WERI-Rb-1 (cell line): ENCODE results near the gene TRANK1.
"Not testable (repeated sequence)": the region's sequence is repeated elsewhere in the genome, so short reads cannot be mapped to it uniquely, and the experiment has no call there.

ENCODE experiments used
- DNase-seq: peaks from one replicate; pipeline ENCODE4 v3.0.0-alpha.2; 2020
- H3K27ac ChIP-seq: fragments of 250-450 bp; sonication (Bioruptor Pico); 2 replicates; pipeline ENCODE4 v1.5.1; 2020; ENCODE audit warnings: mild to moderate bottlenecking, moderate library complexity
- H3K27me3 ChIP-seq: fragments of 250-450 bp; sonication (Bioruptor Pico); 2 replicates; pipeline ENCODE4 v1.5.1; 2021; ENCODE audit warnings: mild to moderate bottlenecking, low read depth, moderate library complexity; ENCODE audit not compliant: insufficient read depth, severe bottlenecking
- H3K36me3 ChIP-seq: fragments of 250-450 bp; sonication (Bioruptor Pico); 2 replicates; pipeline ENCODE4 v1.5.1; 2020; ENCODE audit warnings: mild to moderate bottlenecking, moderate library complexity
- H3K4me3 ChIP-seq: 2 replicates; pipeline ENCODE4 v1.5.1; 2011; ENCODE audit warnings: low read depth, mild to moderate bottlenecking, control low read depth, low read length
- H3K9me3 ChIP-seq: fragments of 250-450 bp; sonication (Bioruptor Pico); 2 replicates; pipeline ENCODE4 v1.5.1; 2021; ENCODE audit warnings: mild to moderate bottlenecking, moderate library complexity; ENCODE audit not compliant: severe bottlenecking
- CTCF ChIP-seq: IDR thresholded peaks from 2 replicates; pipeline ENCODE4 v1.5.1; 2011; ENCODE audit warnings: low read depth, mild to moderate bottlenecking, control low read depth, inconsistent platforms, low read length

The TRANK1 gene

GRCh38 chr3:36908647-36909180 lies 36.1 kb downstream of the TRANK1 start:
- Histone ChIP-seq H3K9me3 (no peaks in the 10 kb centered on the region), H3K36me3 (no peaks in the 10 kb centered on the region), H3K27ac (no peak overlapping the region), H3K4me3 (no peak overlapping the region), H3K27me3 (no peaks in the 10 kb centered on the region)
- TF ChIP-seq CTCF, result no peak
- no peak for DNase-seq

- DNase-seq, result no peak
- no peak overlapping the region for H3K4me3 ChIP-seq
- no peaks in the 10 kb centered on the region for H3K9me3 ChIP-seq
- TF ChIP-seq CTCF, result no peak
- H3K36me3 ChIP-seq, result no peaks in the 10 kb centered on the region
- H3K27me3 ChIP-seq, result no peaks in the 10 kb centered on the region
- H3K27ac ChIP-seq, result no peak overlapping the region
These were observed 36.8 kb downstream of the TRANK1 start for GRCh38 chr3:36907911-36908646.

GRCh38 chr3:36906504-36907149 lies 38.2 kb downstream of the TRANK1 start:
- no peak for DNase-seq

GRCh38 chr3:36905545-36905944 lies 39.3 kb downstream of the TRANK1 start:
- Histone ChIP-seq H3K27ac (no peak overlapping the region), H3K36me3 (no peaks in the 10 kb centered on the region), H3K27me3 (no peaks in the 10 kb centered on the region), H3K4me3 (no peak overlapping the region), H3K9me3 (no peaks in the 10 kb centered on the region)
- no peak for DNase-seq
- TF ChIP-seq CTCF, result no peak

More at GRCh38 chr3:36906504-36907149, 38.2 kb downstream of the TRANK1 start:
- Histone ChIP-seq H3K4me3 (no peak overlapping the region), H3K27me3 (no peaks in the 10 kb centered on the region), H3K36me3 (no peaks in the 10 kb centered on the region), H3K27ac (no peak overlapping the region), H3K9me3 (no peaks in the 10 kb centered on the region)
- no peak for TF ChIP-seq CTCF

GRCh38 chr3:36904641-36905040 lies 40.2 kb downstream of the TRANK1 start:
- peak; percentile 23 for DNase-seq
- Histone ChIP-seq H3K9me3 (no peaks in the 10 kb centered on the region), H3K4me3 (no peak overlapping the region), H3K36me3 (no peaks in the 10 kb centered on the region), H3K27ac (no peak overlapping the region), H3K27me3 (no peaks in the 10 kb centered on the region)
- peak; percentile 76 for TF ChIP-seq CTCF

- not testable (repeated sequence) for H3K27ac ChIP-seq, H3K27me3 ChIP-seq, H3K9me3 ChIP-seq, H3K36me3 ChIP-seq, H3K4me3 ChIP-seq, DNase-seq
These were observed 40.8 kb downstream of the TRANK1 start for GRCh38 chr3:36904065-36904464.
